Measurements from ENCODE around the gene RPGRIP1.

RPGRIP1 gene

DNA sequence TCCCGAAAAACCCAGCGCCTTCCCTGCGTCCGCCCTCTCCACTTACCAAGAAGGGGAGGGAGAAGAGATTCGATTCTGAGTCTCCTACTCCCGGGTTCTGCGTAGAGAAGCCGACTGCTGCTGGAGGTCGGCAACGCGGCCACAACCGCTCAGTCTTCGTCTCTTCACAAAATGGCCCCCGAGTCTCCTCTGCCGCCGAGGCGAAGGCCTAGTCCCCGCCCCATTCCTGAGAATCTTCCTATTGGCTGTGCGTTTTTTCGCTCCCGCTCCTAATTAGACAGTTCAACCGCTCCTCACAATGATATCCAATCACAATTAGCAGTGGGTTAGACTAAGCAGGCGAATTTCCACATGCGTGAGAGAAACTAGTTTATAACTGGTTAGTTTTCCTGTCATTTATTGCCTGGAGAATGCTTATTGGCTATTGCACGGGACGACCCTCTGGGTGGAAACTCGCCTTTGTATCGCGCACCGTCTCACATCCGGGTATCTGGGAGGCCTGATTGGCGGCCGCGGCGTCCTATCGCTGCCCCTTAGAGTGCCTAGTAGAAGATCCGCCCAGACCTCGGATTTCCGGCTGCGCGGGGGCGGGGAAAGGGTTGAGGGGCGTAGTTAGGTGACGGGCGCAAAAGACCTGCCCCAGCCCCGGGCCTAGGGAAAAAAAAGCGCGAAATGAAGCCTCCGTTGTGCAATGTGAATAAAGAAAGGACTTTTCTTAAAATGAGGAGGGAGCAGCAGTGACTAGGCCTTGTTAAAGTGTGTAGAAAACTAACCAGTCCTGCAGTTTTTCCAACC is 10.4 kb upstream of the RPGRIP1 start, which contains the start of gene HNRNPC (continued):
- TF ChIP-seq ZNF354C (tag by site-specific recombination; IDR thresholded peaks at IDR 0.05; ENCODE audit: borderline replicate concordance, low read depth) (no peak), ZNF174 (tag by site-specific recombination; IDR thresholded peaks at IDR 0.05) (no peak), ZNF560 (tag by site-specific recombination; IDR thresholded peaks at IDR 0.05; ENCODE audit: borderline replicate concordance) (no peak), ZNF292 (tag by site-specific recombination; IDR thresholded peaks at IDR 0.05; ENCODE audit: borderline replicate concordance, low read depth) (no peak), ZSCAN30 (tag by site-specific recombination; IDR thresholded peaks at IDR 0.05) (0 out of 2 replicates have a peak, but pooled peaks have one; percentile 40), ZNF768 (tag by site-specific recombination; IDR thresholded peaks at IDR 0.05) (no peak), ZNF248 (tag by site-specific recombination; IDR thresholded peaks at IDR 0.05) (no peak), ZNF488 (tag by site-specific recombination; IDR thresholded peaks at IDR 0.05) (no peak), ZNF140 (tag by site-specific recombination; IDR thresholded peaks at IDR 0.05) (no peak), ZNF26 (tag by site-specific recombination; IDR thresholded peaks at IDR 0.05) (no peak), ZNF624 (tag by site-specific recombination; IDR thresholded peaks at IDR 0.05) (no peak), ZNF114 (tag by site-specific recombination; IDR thresholded peaks at IDR 0.05) (no peak), SETDB1 (IDR thresholded peaks at IDR 0.05; ENCODE audit: insufficient read length, low read length) (no peak), ZNF302 (tag by site-specific recombination; IDR thresholded peaks at IDR 0.05; ENCODE audit: low read depth) (no peak), GLIS2 (tag by site-specific recombination; IDR thresholded peaks at IDR 0.05) (no peak), ZNF416 (tag by site-specific recombination; IDR thresholded peaks at IDR 0.05) (no peak), ZNF510 (tag by site-specific recombination; IDR thresholded peaks at IDR 0.05; ENCODE audit: insufficient replicate concordance) (no peak), ZNF513 (tag by site-specific recombination; IDR thresholded peaks at IDR 0.05) (no peak), ZNF394 (tag by site-specific recombination; IDR thresholded peaks at IDR 0.05; ENCODE audit: borderline replicate concordance) (peak; percentile 58; the same call in 1 of the 2 replicates), TRIM28 (IDR thresholded peaks at IDR 0.05; ENCODE audit: borderline replicate concordance, low read length) (peak; percentile 58; the same call in 1 of the 2 replicates), SCRT2 (tag by site-specific recombination; IDR thresholded peaks at IDR 0.05) (no peak), KLF16 (tag by site-specific recombination; IDR thresholded peaks at IDR 0.05) (peak; percentile 49; the same call in 1 of the 2 replicates), ZNF837 (tag by site-specific recombination; IDR thresholded peaks at IDR 0.05) (no peak), ZNF426 (tag by site-specific recombination; IDR thresholded peaks at IDR 0.05) (no peak), ZNF266 (tag by site-specific recombination; IDR thresholded peaks at IDR 0.05; ENCODE audit: low read depth) (no peak), ZNF585B (tag by site-specific recombination; IDR thresholded peaks at IDR 0.05) (no peak), HIC1 (tag by site-specific recombination; IDR thresholded peaks at IDR 0.05) (no peak), HOXD13 (CRISPR knock-in tag; IDR thresholded peaks at IDR 0.05; ENCODE audit: borderline replicate concordance) (no peak), ZNF596 (tag by site-specific recombination; IDR thresholded peaks at IDR 0.05) (no peak), ZNF37A (tag by site-specific recombination; IDR thresholded peaks at IDR 0.05) (no peak), ZNF335 (tag by site-specific recombination; conservative IDR thresholded peaks at IDR 0.05) (peak; percentile 50), ZBTB21 (tag by site-specific recombination; IDR thresholded peaks at IDR 0.05) (no peak), GFI1B (tag by site-specific recombination; IDR thresholded peaks at IDR 0.05) (no peak)
- TF ChIP-seq, protein P1, sequence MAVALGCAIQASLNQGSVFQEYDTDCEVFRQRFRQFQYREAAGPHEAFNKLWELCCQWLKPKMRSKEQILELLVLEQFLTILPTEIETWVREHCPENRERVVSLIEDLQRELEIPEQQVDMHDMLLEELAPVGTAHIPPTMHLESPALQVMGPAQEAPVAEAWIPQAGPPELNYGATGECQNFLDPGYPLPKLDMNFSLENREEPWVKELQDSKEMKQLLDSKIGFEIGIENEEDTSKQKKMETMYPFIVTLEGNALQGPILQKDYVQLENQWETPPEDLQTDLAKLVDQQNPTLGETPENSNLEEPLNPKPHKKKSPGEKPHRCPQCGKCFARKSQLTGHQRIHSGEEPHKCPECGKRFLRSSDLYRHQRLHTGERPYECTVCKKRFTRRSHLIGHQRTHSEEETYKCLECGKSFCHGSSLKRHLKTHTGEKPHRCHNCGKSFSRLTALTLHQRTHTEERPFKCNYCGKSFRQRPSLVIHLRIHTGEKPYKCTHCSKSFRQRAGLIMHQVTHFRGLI (tag by site-specific recombination; IDR thresholded peaks at IDR 0.05): no peak
